GM12864 (cell line): Measurements from ENCODE around the gene PDE3A.

Source experiments
- DNase-seq: peaks from one replicate; pipeline ENCODE4 v3.0.0-alpha.2; 2011; ENCODE audit warnings: low read depth
- H3K4me3 ChIP-seq: 2 replicates; pipeline ENCODE4 v1.5.1; 2011; ENCODE audit warnings: mild to moderate bottlenecking, low read depth, low read length, control low read depth
- TF ChIP-seq, protein P1 (sequence below): IDR thresholded peaks from 2 replicates; pipeline ENCODE4 v1.5.1; 2011; ENCODE audit warnings: low read depth, mild to moderate bottlenecking, moderate library complexity, low read length, control low read depth, inconsistent platforms; ENCODE audit errors: missing control alignments

Gene PDE3A

DNA sequence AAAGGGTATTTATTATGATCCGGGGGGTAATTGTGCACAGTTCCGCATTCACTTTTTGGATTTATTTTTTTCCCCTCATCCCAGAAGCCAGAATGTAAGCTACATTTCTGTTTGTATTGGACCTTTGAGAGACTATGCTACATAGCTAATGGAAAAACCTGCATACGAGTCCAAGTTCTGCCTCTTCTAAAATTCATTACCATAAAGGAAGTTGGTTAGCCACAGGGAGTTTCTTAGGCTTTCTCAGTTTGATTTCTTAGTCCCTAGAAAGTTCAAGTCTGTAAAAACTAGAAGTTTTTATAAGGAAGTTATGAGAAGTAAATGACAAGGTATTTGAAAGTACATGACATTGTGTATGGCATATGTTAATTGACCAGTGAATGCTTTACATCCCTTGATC is 138.7 kb downstream of the PDE3A start:
- no peak for DNase-seq
- no peak overlapping the region for H3K4me3 ChIP-seq
- TF ChIP-seq, protein P1, sequence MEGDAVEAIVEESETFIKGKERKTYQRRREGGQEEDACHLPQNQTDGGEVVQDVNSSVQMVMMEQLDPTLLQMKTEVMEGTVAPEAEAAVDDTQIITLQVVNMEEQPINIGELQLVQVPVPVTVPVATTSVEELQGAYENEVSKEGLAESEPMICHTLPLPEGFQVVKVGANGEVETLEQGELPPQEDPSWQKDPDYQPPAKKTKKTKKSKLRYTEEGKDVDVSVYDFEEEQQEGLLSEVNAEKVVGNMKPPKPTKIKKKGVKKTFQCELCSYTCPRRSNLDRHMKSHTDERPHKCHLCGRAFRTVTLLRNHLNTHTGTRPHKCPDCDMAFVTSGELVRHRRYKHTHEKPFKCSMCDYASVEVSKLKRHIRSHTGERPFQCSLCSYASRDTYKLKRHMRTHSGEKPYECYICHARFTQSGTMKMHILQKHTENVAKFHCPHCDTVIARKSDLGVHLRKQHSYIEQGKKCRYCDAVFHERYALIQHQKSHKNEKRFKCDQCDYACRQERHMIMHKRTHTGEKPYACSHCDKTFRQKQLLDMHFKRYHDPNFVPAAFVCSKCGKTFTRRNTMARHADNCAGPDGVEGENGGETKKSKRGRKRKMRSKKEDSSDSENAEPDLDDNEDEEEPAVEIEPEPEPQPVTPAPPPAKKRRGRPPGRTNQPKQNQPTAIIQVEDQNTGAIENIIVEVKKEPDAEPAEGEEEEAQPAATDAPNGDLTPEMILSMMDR = no peak

DNA sequence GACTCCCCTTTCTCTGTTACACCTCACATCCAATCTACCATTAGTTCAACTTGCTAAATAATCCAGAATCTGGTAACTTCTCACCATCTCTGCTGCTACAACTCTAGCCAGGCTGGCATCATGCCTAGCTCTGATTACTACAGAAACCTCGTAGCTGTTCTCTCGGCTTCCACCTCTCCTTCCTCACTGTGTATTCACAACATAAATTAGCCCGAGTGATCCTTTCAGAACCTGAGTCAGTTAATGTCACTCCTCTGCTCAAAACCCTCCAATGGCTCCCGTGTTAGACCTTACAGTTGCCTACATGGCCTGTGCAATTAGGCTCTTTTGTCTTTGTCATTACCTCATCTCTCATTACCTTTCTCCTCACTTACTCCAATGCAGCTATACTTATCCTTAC is 139.4 kb downstream of the PDE3A start:
- DNase-seq = no peak
- no peak overlapping the region for H3K4me3 ChIP-seq
- TF ChIP-seq, protein P1 = no peak

DNA sequence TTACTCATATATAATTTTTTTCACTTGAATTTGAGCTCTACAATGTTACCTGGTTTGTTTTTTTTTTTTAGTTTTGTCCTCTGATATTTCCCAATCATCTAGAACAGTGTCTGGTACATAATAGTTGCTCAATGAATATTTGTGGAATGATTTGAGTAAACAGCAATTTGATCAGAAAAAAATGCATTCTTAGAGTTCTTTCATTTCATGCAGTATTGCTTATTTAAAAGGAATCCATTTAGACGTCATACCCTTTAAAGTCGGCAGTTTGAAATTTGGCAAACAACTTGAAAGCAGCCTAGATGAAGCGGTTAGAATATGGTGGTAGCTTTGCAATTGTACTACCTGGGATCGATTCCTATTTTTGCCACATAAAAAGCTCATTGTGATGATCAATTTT is 140.0 kb downstream of the PDE3A start:
- H3K4me3 ChIP-seq = no peak overlapping the region
- no peak for DNase-seq

DNA sequence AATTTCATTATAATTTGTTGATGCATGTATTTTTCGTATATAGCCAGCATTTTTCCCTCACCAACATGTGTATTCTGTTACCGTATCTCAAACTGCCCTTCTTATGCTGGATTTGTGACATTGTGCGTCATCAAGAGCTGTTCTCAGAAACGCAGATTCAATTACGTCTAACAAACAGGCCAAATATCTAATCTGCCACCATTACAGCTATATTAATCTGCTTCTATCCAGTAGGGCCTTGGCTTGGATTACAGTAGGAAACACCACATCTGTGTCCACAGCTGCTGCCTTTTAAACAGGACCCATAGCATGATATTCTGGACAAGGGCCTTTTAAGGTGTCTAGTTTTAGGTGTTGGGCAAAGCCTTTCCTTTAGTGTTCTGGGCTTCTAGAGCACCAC is 140.6 kb downstream of the PDE3A start:
- TF ChIP-seq, protein P1 = no peak
- no peak for DNase-seq
- H3K4me3 ChIP-seq = no peak overlapping the region

More for the DNA sequence above, 140.0 kb downstream of the PDE3A start:
- TF ChIP-seq, protein P1 = no peak

DNA sequence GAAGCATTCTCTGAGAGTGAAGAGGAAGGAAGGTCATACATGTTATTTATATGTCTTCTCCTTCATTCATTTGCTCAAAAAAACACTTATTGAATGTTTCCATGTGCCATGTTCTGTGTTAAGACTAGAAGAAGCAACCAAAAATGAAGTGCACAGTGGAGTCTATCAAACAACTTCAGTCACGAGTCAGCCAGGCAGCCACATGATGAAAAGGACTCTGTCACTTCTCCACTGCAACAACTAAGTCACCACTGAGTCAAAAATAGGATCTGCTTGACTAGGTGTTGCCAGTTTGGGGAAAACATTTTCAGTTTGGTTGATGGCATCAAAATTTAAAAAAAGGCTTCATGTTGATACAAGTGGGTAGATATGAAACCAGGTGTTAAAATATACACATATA is 142.5 kb downstream of the PDE3A start:
- TF ChIP-seq, protein P1 = no peak
- H3K4me3 ChIP-seq = no peak overlapping the region
- DNase-seq = no peak

DNA sequence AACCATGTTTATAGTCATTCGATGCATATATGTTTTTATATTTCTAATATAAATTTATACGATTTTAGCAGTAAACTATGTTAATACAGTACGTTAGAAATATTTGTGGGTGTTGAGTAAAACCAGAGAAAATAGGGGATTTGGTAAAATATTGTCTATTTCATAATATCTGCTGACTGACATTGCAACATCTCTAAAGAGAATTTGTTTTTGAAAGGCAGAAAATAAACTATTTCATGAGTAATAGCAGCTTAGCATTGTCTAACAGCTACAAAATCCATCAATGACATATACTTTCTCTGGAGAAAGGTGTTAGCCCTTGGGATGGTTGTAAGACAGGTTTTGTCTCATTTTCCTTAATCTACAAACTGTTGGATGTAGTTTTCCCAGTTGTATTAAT is 144.9 kb downstream of the PDE3A start:
- TF ChIP-seq, protein P1 = no peak
- DNase-seq = no peak
- no peak overlapping the region for H3K4me3 ChIP-seq

DNA sequence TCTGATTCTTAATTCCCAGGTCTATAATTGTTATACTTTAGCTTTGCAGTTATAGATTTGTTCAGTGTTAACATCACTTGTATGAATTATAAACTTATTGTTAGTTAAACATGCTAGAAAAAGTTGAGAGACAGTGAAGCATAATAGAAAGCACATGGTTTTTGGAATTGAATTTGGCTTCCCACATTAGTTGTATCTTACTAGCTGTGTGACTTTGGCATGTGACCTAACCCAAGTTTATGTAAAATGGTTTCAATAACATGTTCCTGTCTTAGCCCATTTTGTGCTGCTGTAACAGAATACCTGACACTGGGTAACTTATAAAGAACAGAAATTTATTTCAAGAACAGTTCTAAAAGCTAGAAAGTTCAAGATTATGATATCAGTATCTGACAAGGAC is 146.3 kb downstream of the PDE3A start:
- no peak overlapping the region for H3K4me3 ChIP-seq
- no peak for DNase-seq
- TF ChIP-seq, protein P1 = no peak
